Glutamatergic neuron (in vitro differentiated cells): ENCODE data around the gene COL4A1. TPM values are rescaled to one million over a fixed set of nuclear protein-coding genes. Genes with fewer than 3 reads are reported as not detected.

ENCODE experiments used
- DNase-seq: peaks from one replicate; pipeline ENCODE4 v3.0.0; 2022
- H3K27ac Mint-ChIP-seq: one replicate; pipeline ENCODE4 v1.8.0; 2020; ENCODE audit warnings: mild to moderate bottlenecking, mixed read lengths, inconsistent platforms; ENCODE audit not compliant: unreplicated experiment
- H3K27me3 Mint-ChIP-seq: one replicate; pipeline ENCODE4 v1.8.0; 2020; ENCODE audit warnings: mild to moderate bottlenecking, moderate library complexity, mixed read lengths, inconsistent platforms; ENCODE audit not compliant: unreplicated experiment
- H3K36me3 Mint-ChIP-seq: one replicate; pipeline ENCODE4 v1.8.0; 2020; ENCODE audit warnings: mild to moderate bottlenecking, mixed read lengths, inconsistent platforms; ENCODE audit not compliant: unreplicated experiment
- H3K4me1 Mint-ChIP-seq: one replicate; pipeline ENCODE4 v1.8.0; 2020; ENCODE audit warnings: mild to moderate bottlenecking, low read depth, mixed read lengths, inconsistent platforms; ENCODE audit not compliant: unreplicated experiment
- H3K4me3 Mint-ChIP-seq: one replicate; pipeline ENCODE4 v1.8.0; 2020; ENCODE audit warnings: mild to moderate bottlenecking, mixed read lengths, inconsistent platforms; ENCODE audit not compliant: unreplicated experiment
- H3K9me3 Mint-ChIP-seq: one replicate; pipeline ENCODE4 v1.8.0; 2020; ENCODE audit warnings: mild to moderate bottlenecking, moderate library complexity, mixed read lengths, inconsistent platforms; ENCODE audit not compliant: unreplicated experiment
- CTCF ChIP-seq: fragments of 200-600 bp; sonication (generic); IDR thresholded peaks from one replicate; pipeline ENCODE4 v1.5.0; 2021; ENCODE audit not compliant: partially characterized antibody, unreplicated experiment
- long read RNA-seq: library from polyadenylated mRNA; unstranded; transcript quantifications from one replicate; pipeline ENCODE4 v2.0.0, GENCODE V29; 2020; ENCODE audit not compliant: unreplicated experiment
- total RNA-seq: library from RNA; stranded (reverse); fragmentation: NEBNext Ultra II Directional; extraction: Animal tissue kit (Norgen Biotek cat#: 25700); gene quantifications from one replicate; pipeline ENCODE4 v1.2.1, GENCODE V29; 2021; ENCODE audit not compliant: unreplicated experiment

Gene COL4A1
- total RNA-seq = 14.6 TPM
- long read RNA-seq = 0 reads

GRCh38 chr13:110306960-110307766, at the start of gene COL4A1, which contains the start of gene COL4A2:
Gene COL4A1, minus strand, starts transcription at chr13:110307157. Its CDS starts 130 bp downstream, at chr13:110307027.
Gene COL4A2, plus strand, starts transcription at chr13:110307284. Its CDS starts 620 bp downstream, at chr13:110307904.
- Mint-ChIP-seq H3K27ac (peak within 1 kb of the TSS; percentile 77), H3K9me3 (peaks cover 7% of the 10 kb centered on the region), H3K4me1 (peaks cover 19% of the 10 kb centered on the region), H3K27me3 (peaks cover 18% of the 10 kb centered on the region), H3K36me3 (no peaks in the 10 kb centered on the region), H3K4me3 (peak within 1 kb of the TSS; percentile 96)
- no peak for TF ChIP-seq CTCF
- DNase-seq = peak; percentile 62

- H3K27ac Mint-ChIP-seq = no peak overlapping the region
- H3K9me3 Mint-ChIP-seq = peaks cover 2% of the 10 kb centered on the region
- H3K36me3 Mint-ChIP-seq = no peaks in the 10 kb centered on the region
- H3K4me3 Mint-ChIP-seq = no peak overlapping the region
- H3K4me1 Mint-ChIP-seq = peaks cover 17% of the 10 kb centered on the region
- DNase-seq = no peak
- TF ChIP-seq CTCF = no peak
- H3K27me3 Mint-ChIP-seq = peaks cover 5% of the 10 kb centered on the region
Measured at GRCh38 chr13:110356362-110356761, 49.4 kb upstream of the COL4A1 start.

- Mint-ChIP-seq H3K4me3 (no peak overlapping the region), H3K9me3 (peaks cover 2% of the 10 kb centered on the region), H3K27me3 (peaks cover 3% of the 10 kb centered on the region), H3K27ac (no peak overlapping the region), H3K36me3 (no peaks in the 10 kb centered on the region), H3K4me1 (peaks cover 9% of the 10 kb centered on the region)
- no peak for TF ChIP-seq CTCF
- DNase-seq = no peak
Measured at GRCh38 chr13:110354715-110355473, 47.9 kb upstream of the COL4A1 start.

GRCh38 chr13:110354123-110354627, 47.2 kb upstream of the COL4A1 start:
- Mint-ChIP-seq H3K36me3 (no peaks in the 10 kb centered on the region), H3K27ac (no peak overlapping the region), H3K9me3 (peaks cover 2% of the 10 kb centered on the region), H3K4me1 (peaks cover 2% of the 10 kb centered on the region), H3K27me3 (peaks cover 3% of the 10 kb centered on the region), H3K4me3 (no peak overlapping the region)
- TF ChIP-seq CTCF = no peak
- DNase-seq = no peak
